OCI-LY1 (cell line): Measurements from ENCODE around the gene AUH.

Experiments used
- H2AFZ ChIP-seq: fragments of 200-600 bp; sonication (generic), shearing (Covaris generic); 2 replicates; pipeline ENCODE4 v1.6.0; 2014; ENCODE audit warnings: antibody characterized with exemption, mild to moderate bottlenecking, low read length
- H3F3A ChIP-seq: fragments of 200-600 bp; sonication (generic), shearing (Covaris generic); 2 replicates; pipeline ENCODE4 v1.6.0; 2014; ENCODE audit warnings: mild to moderate bottlenecking, antibody characterized with exemption, low read length, moderate library complexity; ENCODE audit not compliant: insufficient read depth
- H3K27ac ChIP-seq: fragments of 200-600 bp; sonication (generic); 2 replicates; pipeline ENCODE4 v1.5.1; 2014; ENCODE audit warnings: low read length, mixed run types, mild to moderate bottlenecking, low read depth; ENCODE audit not compliant: poor library complexity, severe bottlenecking
- H3K27me3 ChIP-seq: fragments of 200-600 bp; sonication (generic); 2 replicates; pipeline ENCODE4 v1.6.0; 2014; ENCODE audit warnings: antibody characterized with exemption, mild to moderate bottlenecking, low read length, moderate library complexity; ENCODE audit not compliant: insufficient read depth
- H3K36me3 ChIP-seq: fragments of 200-600 bp; sonication (generic); 2 replicates; pipeline ENCODE4 v1.6.1; 2014; ENCODE audit warnings: mild to moderate bottlenecking, antibody characterized with exemption, low read length, moderate library complexity, mixed read lengths; ENCODE audit not compliant: insufficient read depth
- H3K4me1 ChIP-seq: fragments of 200-600 bp; sonication (generic); 2 replicates; pipeline ENCODE4 v1.5.1; 2014; ENCODE audit warnings: mild to moderate bottlenecking, low read length, moderate library complexity; ENCODE audit not compliant: insufficient read depth, severe bottlenecking
- H3K4me2 ChIP-seq: fragments of 200-600 bp; sonication (generic), shearing (Covaris generic); 2 replicates; pipeline ENCODE4 v1.6.1; 2014; ENCODE audit warnings: low read length
- H3K4me3 ChIP-seq: fragments of 200-600 bp; sonication (generic); 2 replicates; pipeline ENCODE4 v1.5.1; 2014; ENCODE audit warnings: low read length, low read depth, mild to moderate bottlenecking, mixed read lengths; ENCODE audit not compliant: poor library complexity, severe bottlenecking
- H3K79me2 ChIP-seq: fragments of 200-600 bp; shearing (Covaris generic); 2 replicates; pipeline ENCODE4 v1.6.1; 2016; ENCODE audit warnings: mixed run types, low read length, mixed read lengths; ENCODE audit not compliant: insufficient read depth
- H3K9ac ChIP-seq: fragments of 200-600 bp; sonication (generic), shearing (Covaris generic); 2 replicates; pipeline ENCODE4 v1.6.1; 2014; ENCODE audit warnings: mild to moderate bottlenecking, low read length, mixed read lengths
- H3K9me2 ChIP-seq: fragments of 200-600 bp; sonication (generic), shearing (Covaris generic); 2 replicates; pipeline ENCODE4 v1.6.1; 2014; ENCODE audit warnings: low read depth, mild to moderate bottlenecking, low read length, mixed read lengths
- H3K9me3 ChIP-seq: fragments of 200-600 bp; shearing (Covaris generic); 2 replicates; pipeline ENCODE4 v1.6.1; 2014; ENCODE audit warnings: low read length, mixed read lengths
- H4K20me1 ChIP-seq: fragments of 200-600 bp; sonication (generic), shearing (Covaris generic); 2 replicates; pipeline ENCODE4 v1.6.0; 2016; ENCODE audit warnings: mild to moderate bottlenecking, low read length; ENCODE audit not compliant: insufficient read depth
- EZH2 ChIP-seq: fragments of 200-600 bp; sonication (generic), shearing (Covaris generic); IDR thresholded peaks from 2 replicates; pipeline ENCODE4 v1.8.0; 2017; ENCODE audit warnings: borderline replicate concordance, mixed run types, mild to moderate bottlenecking, antibody characterized with exemption, low read length, moderate library complexity, mixed read lengths
- TF ChIP-seq, protein P1 (sequence below): fragments of 200-600 bp; sonication (generic), shearing (Covaris generic); IDR thresholded peaks from 2 replicates; pipeline ENCODE4 v1.5.1; 2017; ENCODE audit warnings: mild to moderate bottlenecking, antibody characterized with exemption, low read length, moderate library complexity, mixed read lengths

The AUH gene

DNA sequence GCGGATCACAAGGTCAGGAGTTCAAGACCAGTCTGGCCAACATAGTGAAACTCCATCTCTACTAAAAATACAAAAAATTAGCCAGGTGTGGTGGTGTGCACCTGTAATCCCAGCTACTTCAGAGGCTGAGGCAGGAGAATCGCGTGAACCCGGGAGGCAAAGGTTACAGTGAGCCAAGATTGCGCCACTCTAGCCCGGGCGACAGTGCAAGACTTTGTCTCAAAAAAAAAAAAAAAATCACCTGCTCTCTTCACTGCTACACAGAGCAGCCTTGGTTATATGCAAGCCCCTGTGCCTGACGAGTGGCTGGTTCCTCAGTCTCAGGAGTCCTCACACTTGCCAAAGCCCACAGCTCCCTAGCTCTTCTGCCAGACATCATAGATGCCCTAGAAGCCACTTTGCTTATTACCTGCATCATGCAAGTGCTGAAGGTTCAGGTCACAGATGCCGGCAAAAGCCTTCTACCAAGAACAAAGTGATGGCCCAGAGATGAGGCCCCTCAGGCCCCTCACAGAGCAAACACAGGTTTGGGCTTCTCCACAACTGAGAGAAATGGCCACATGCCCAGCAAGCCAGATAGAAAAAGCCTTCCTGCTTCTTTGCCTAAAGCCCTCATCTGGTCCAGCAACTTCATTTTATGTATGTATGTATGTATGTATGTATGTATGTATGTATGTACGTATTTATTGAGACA, 176.4 kb downstream of the AUH start:
- Histone ChIP-seq H3K79me2 (no peaks in the 10 kb centered on the region), H3K4me2 (no peak overlapping the region), H3K9ac (no peak overlapping the region)

DNA sequence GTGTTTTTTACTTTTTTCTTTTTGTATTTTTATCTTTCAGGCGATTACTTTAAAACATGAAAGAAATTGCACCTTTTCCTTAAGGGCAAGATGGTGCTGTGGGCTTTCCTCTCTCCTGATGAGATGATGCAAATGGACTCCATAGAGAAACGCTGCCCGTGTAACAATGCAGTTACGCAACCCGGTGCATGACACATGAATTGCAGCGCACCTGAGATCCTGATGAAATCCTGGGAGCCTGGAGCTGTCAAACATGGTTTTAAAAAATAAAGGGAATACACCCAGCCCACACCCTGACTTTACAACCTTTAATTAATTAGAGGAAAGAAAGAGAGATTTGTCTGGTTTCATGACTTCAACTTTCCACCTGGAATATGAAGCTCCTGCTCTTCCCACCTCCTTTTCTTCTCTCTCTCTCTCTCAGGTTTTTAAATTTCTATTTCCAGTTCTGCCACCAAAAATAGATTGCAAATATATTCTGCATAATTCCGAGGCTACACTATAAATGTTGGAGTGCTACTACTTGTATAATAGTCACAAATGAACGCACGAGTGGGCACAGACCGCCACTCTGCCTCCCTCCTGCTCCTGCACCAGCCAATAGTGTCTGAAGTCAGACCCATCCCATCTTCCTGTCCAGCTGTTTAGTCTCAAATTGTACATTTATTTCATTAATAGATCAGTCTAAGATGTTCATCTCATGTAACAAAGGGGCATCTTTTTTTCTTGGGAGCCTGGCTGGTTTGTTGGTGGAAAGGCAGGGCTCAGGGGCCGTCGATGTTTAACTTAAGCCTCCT, 179.1 kb downstream of the AUH start:
- Histone ChIP-seq H3K27ac (no peak overlapping the region), H3K27me3 (no peaks in the 10 kb centered on the region), H3K4me3 (no peak overlapping the region), H2AFZ (no peak overlapping the region), H3K4me1 (no peaks in the 10 kb centered on the region), H3K4me2 (no peak overlapping the region), H3K9me3 (no peaks in the 10 kb centered on the region), H3F3A (no peaks in the 10 kb centered on the region), H3K9me2 (no peaks in the 10 kb centered on the region), H3K9ac (no peak overlapping the region), H3K36me3 (no peaks in the 10 kb centered on the region), H4K20me1 (no peaks in the 10 kb centered on the region), H3K79me2 (no peaks in the 10 kb centered on the region)
- TF ChIP-seq, protein P1, sequence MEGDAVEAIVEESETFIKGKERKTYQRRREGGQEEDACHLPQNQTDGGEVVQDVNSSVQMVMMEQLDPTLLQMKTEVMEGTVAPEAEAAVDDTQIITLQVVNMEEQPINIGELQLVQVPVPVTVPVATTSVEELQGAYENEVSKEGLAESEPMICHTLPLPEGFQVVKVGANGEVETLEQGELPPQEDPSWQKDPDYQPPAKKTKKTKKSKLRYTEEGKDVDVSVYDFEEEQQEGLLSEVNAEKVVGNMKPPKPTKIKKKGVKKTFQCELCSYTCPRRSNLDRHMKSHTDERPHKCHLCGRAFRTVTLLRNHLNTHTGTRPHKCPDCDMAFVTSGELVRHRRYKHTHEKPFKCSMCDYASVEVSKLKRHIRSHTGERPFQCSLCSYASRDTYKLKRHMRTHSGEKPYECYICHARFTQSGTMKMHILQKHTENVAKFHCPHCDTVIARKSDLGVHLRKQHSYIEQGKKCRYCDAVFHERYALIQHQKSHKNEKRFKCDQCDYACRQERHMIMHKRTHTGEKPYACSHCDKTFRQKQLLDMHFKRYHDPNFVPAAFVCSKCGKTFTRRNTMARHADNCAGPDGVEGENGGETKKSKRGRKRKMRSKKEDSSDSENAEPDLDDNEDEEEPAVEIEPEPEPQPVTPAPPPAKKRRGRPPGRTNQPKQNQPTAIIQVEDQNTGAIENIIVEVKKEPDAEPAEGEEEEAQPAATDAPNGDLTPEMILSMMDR: no peak
- TF ChIP-seq EZH2: no peak

More for the DNA sequence above, 176.4 kb downstream of the AUH start:
- no peaks in the 10 kb centered on the region for H4K20me1 ChIP-seq
- H3K9me2 ChIP-seq: no peaks in the 10 kb centered on the region
- no peaks in the 10 kb centered on the region for H3K4me1 ChIP-seq
- no peaks in the 10 kb centered on the region for H3K9me3 ChIP-seq
- no peak overlapping the region for H2AFZ ChIP-seq
- no peak overlapping the region for H3K4me3 ChIP-seq
- no peak for TF ChIP-seq EZH2
- TF ChIP-seq, protein P1: no peak
- no peaks in the 10 kb centered on the region for H3K36me3 ChIP-seq
- no peaks in the 10 kb centered on the region for H3F3A ChIP-seq
- no peak overlapping the region for H3K27ac ChIP-seq
- peaks cover 10% of the 10 kb centered on the region; the same call in 1 of the 2 replicates for H3K27me3 ChIP-seq

DNA sequence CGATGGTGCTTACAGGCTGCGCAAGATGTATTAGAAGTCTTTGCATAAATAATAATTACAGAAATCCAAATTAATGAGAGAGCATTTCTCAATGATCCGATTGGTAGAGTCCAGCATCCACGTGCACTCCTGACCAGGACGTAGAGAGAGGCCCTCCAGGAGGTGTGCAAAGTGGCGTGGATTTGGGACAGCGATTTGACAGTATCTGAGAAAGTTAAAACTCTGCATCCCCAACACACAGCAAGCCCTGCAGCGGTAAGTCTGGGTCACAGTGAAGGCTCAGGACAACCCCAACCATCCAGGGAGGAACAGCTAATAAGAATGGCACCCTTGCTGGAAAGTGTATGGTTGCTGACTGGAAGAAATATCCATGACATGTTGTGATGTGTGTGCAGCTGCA, 180.2 kb downstream of the AUH start:
- Histone ChIP-seq H3K9me3 (no peaks in the 10 kb centered on the region), H2AFZ (no peak overlapping the region), H3K36me3 (no peaks in the 10 kb centered on the region), H3K9ac (no peak overlapping the region), H3K4me2 (no peak overlapping the region), H3K27me3 (no peaks in the 10 kb centered on the region), H4K20me1 (no peaks in the 10 kb centered on the region), H3K4me3 (no peak overlapping the region), H3K79me2 (no peaks in the 10 kb centered on the region), H3K27ac (no peak overlapping the region), H3K9me2 (no peaks in the 10 kb centered on the region), H3K4me1 (no peaks in the 10 kb centered on the region), H3F3A (no peaks in the 10 kb centered on the region)
- TF ChIP-seq, protein P1: no peak
- no peak for TF ChIP-seq EZH2
